KMS-11 (cell line): ENCODE results near the gene KRT27.
A peak's percentile ranks its signal among the peaks of the same experiment; 100 is the strongest.

ENCODE experiments used
- H2AFZ ChIP-seq: fragments of 200-600 bp; sonication (generic); 2 replicates; pipeline ENCODE4 v1.6.1; 2016; ENCODE audit warnings: antibody characterized with exemption, mixed run types, low read depth
- H3K27ac ChIP-seq: fragments of 200-600 bp; sonication (generic); 2 replicates; pipeline ENCODE4 v1.6.1; 2016; ENCODE audit warnings: mild to moderate bottlenecking, mixed run types
- H3K27me3 ChIP-seq: fragments of 200-600 bp; sonication (generic); 2 replicates; pipeline ENCODE4 v1.6.1; 2017; ENCODE audit warnings: mild to moderate bottlenecking, low read depth, mixed run types, moderate library complexity; ENCODE audit not compliant: insufficient read depth
- H3K36me3 ChIP-seq: fragments of 200-600 bp; sonication (generic); 2 replicates; pipeline ENCODE4 v1.6.1; 2017; ENCODE audit warnings: mild to moderate bottlenecking, mixed run types; ENCODE audit not compliant: insufficient read depth
- H3K4me1 ChIP-seq: fragments of 200-600 bp; sonication (generic); 2 replicates; pipeline ENCODE4 v1.6.1; 2016; ENCODE audit warnings: mild to moderate bottlenecking, low read depth, mixed run types; ENCODE audit not compliant: poor library complexity, severe bottlenecking
- H3K4me2 ChIP-seq: fragments of 200-600 bp; sonication (generic); 2 replicates; pipeline ENCODE4 v1.7.0; 2016; ENCODE audit warnings: mild to moderate bottlenecking, mixed run types
- H3K4me3 ChIP-seq: fragments of 200-600 bp; sonication (generic); IDR thresholded peaks from 2 replicates; pipeline ENCODE4 v1.6.1; 2017; ENCODE audit warnings: low read depth, low read length, mixed read lengths; ENCODE audit not compliant: insufficient read depth
- H3K79me2 ChIP-seq: fragments of 200-600 bp; sonication (generic); 2 replicates; pipeline ENCODE4 v1.6.1; 2016; ENCODE audit warnings: low read depth, mixed run types; ENCODE audit not compliant: insufficient read depth
- H3K9ac ChIP-seq: fragments of 200-600 bp; sonication (generic); 2 replicates; pipeline ENCODE4 v1.6.1; 2016; ENCODE audit warnings: mild to moderate bottlenecking, mixed run types
- H4K20me1 ChIP-seq: fragments of 200-600 bp; sonication (generic); 2 replicates; pipeline ENCODE4 v1.6.1; 2016; ENCODE audit warnings: mild to moderate bottlenecking, mixed run types; ENCODE audit not compliant: insufficient read depth
- CTCF ChIP-seq: fragments of 200-600 bp; sonication (generic); conservative IDR thresholded peaks from 2 replicates; pipeline ENCODE4 v1.6.1; 2017; ENCODE audit warnings: low read depth, mild to moderate bottlenecking, antibody characterized with exemption, low read length, moderate library complexity, mixed read lengths

The KRT27 gene

GRCh38 chr17:40803617-40804082 is 21.3 kb upstream of the KRT27 start:
- H3K4me3 ChIP-seq = no peak overlapping the region
- no peak overlapping the region for H3K4me2 ChIP-seq
- peak overlapping the region; percentile 24; the same call in 1 of the 2 replicates for H2AFZ ChIP-seq
- no peaks in the 10 kb centered on the region for H3K36me3 ChIP-seq
- H3K27me3 ChIP-seq = no peaks in the 10 kb centered on the region
- no peak overlapping the region for H3K9ac ChIP-seq
- H3K27ac ChIP-seq = no peak overlapping the region
- peaks cover 3% of the 10 kb centered on the region for H3K4me1 ChIP-seq
- no peaks in the 10 kb centered on the region for H4K20me1 ChIP-seq
- H3K79me2 ChIP-seq = no peaks in the 10 kb centered on the region
- peak; percentile 91 for TF ChIP-seq CTCF

- Histone ChIP-seq H3K27ac (no peak overlapping the region), H3K27me3 (no peaks in the 10 kb centered on the region), H2AFZ (no peak overlapping the region), H3K4me2 (no peak overlapping the region), H3K9ac (no peak overlapping the region), H3K4me1 (peaks cover 3% of the 10 kb centered on the region), H3K79me2 (no peaks in the 10 kb centered on the region), H3K4me3 (no peak overlapping the region), H3K36me3 (no peaks in the 10 kb centered on the region), H4K20me1 (no peaks in the 10 kb centered on the region)
- no peak for TF ChIP-seq CTCF
Measured at GRCh38 chr17:40801157-40801556, 18.8 kb upstream of the KRT27 start.

GRCh38 chr17:40800381-40800780 is 18.0 kb upstream of the KRT27 start:
- TF ChIP-seq CTCF = no peak
- Histone ChIP-seq H3K36me3 (no peaks in the 10 kb centered on the region), H3K9ac (no peak overlapping the region), H3K4me1 (peaks cover 3% of the 10 kb centered on the region), H3K27me3 (no peaks in the 10 kb centered on the region), H3K4me3 (no peak overlapping the region), H3K27ac (no peak overlapping the region), H3K79me2 (no peaks in the 10 kb centered on the region), H2AFZ (no peak overlapping the region), H3K4me2 (no peak overlapping the region), H4K20me1 (no peaks in the 10 kb centered on the region)

GRCh38 chr17:40799859-40800258 is 17.5 kb upstream of the KRT27 start, which contains the start of gene KRT28:
KRT28 (minus strand) TSS chr17:40799959; CDS start chr17:40799893, 66 bp downstream.
- H3K4me2 ChIP-seq = no peak within 1 kb of the TSS
- no peaks in the 10 kb centered on the region for H3K27me3 ChIP-seq
- H3K27ac ChIP-seq = no peak within 1 kb of the TSS
- no peaks in the 10 kb centered on the region for H3K79me2 ChIP-seq
- H2AFZ ChIP-seq = no peak within 1 kb of the TSS
- H4K20me1 ChIP-seq = no peaks in the 10 kb centered on the region
- no peak within 1 kb of the TSS for H3K9ac ChIP-seq
- no peaks in the 10 kb centered on the region for H3K36me3 ChIP-seq
- H3K4me3 ChIP-seq = no peak within 1 kb of the TSS
- peaks cover 3% of the 10 kb centered on the region for H3K4me1 ChIP-seq
- TF ChIP-seq CTCF = no peak
